OCI-LY7 (cell line): ENCODE data around the gene CDKN1A.

Experiments
- CTCF ChIP-seq: fragments of 200-600 bp; sonication (generic); conservative IDR thresholded peaks from 2 replicates; pipeline ENCODE4 v1.5.1; 2014; ENCODE audit warnings: mild to moderate bottlenecking, antibody characterized with exemption, low read length, moderate library complexity, mixed read lengths
- EZH2phosphoT487 ChIP-seq: fragments of 200-600 bp; sonication (generic); IDR thresholded peaks from 2 replicates; pipeline ENCODE4 v1.6.1; 2018; ENCODE audit warnings: low read depth, borderline replicate concordance, mild to moderate bottlenecking, mixed run types, antibody characterized with exemption, low read length, moderate library complexity, mixed read lengths

GRCh38 chr6:36733300-36733699, 54.8 kb downstream of the CDKN1A start:
- TF ChIP-seq CTCF (no peak), EZH2phosphoT487 (no peak)
